UCSD-AML1 (cell line): ENCODE measurements around the gene AKAP7.
"Not testable (repeated sequence)": the region's sequence is repeated elsewhere in the genome, so short reads cannot be mapped to it uniquely, and the experiment has no call there.

Source experiments
- DNase-seq: peaks from one replicate; lab custom pipeline; 2025; ENCODE audit not compliant: unreplicated experiment; lab: John Stamatoyannopoulos, UW

Gene AKAP7

GRCh38 chr6:131288214-131288613, 152.9 kb downstream of the AKAP7 start:
- DNase-seq = no peak

- no peak for DNase-seq
Measured at GRCh38 chr6:131290955-131291354, 155.7 kb downstream of the AKAP7 start.

- DNase-seq = no peak
Measured at GRCh38 chr6:131292145-131292938, 157.1 kb downstream of the AKAP7 start.

DNA sequence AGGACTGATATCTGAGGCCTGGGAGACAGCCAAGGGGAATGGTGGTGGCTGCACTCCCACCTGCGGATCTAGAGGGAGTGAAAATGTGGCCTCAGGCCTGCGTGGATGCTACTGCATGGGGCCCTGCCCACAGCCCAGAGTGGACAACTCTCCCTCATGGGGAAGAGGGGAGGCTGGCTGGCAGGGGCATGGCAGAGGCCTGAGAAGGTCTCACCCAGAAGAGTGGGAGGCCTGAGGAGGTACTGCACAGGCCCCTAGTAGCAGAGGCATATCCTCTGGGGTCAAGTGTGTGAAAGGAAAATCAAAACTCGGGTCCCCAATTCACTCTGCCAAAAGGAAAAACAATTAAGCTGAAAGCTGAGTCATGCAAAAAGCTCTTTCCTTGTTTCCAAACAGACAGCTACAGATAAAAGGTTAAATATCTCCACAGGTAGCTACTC, 158.2 kb downstream of the AKAP7 start:
- no peak for DNase-seq

DNA sequence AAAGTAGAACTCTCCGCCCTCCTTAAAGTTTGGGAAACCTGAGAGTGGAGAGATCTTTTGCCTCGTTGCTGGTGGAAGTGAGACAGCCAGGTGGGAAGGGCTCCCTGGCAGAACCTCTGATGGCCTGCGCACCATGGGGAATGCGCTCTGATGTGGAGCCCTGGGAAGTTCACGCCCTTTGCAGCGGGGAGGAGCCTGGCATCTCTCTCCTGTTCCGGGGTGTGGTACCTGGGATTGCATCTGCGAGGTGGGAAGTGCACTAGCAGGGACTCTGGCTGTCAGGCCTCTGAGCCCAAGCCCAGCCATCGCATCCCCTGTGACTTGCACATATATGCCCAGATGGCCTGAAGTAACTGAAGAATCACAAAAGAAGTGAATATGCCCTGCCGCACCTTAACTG, 159.8 kb downstream of the AKAP7 start:
- no peak for DNase-seq

DNA sequence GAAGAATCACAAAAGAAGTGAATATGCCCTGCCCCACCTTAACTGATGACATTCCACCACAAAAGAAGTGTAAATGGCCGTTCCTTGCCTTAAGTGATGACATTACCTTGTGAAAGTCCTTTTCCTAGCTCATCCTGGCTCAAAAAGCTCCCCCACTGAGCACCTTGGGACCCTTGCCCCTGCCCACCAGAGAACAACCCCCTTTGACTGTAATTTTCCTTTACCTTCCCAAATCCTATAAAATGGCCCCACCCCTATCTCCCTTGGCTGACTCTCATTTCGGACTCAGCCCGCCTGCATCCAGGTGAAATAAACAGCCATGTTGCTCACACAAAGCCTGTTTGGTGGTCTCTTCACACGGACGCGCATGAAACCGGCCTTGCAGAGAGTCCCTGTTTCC, 165.6 kb downstream of the AKAP7 start:
- not testable (repeated sequence) for DNase-seq

- no peak for DNase-seq
Measured at GRCh38 chr6:131303338-131303930, 168.2 kb downstream of the AKAP7 start.

DNA sequence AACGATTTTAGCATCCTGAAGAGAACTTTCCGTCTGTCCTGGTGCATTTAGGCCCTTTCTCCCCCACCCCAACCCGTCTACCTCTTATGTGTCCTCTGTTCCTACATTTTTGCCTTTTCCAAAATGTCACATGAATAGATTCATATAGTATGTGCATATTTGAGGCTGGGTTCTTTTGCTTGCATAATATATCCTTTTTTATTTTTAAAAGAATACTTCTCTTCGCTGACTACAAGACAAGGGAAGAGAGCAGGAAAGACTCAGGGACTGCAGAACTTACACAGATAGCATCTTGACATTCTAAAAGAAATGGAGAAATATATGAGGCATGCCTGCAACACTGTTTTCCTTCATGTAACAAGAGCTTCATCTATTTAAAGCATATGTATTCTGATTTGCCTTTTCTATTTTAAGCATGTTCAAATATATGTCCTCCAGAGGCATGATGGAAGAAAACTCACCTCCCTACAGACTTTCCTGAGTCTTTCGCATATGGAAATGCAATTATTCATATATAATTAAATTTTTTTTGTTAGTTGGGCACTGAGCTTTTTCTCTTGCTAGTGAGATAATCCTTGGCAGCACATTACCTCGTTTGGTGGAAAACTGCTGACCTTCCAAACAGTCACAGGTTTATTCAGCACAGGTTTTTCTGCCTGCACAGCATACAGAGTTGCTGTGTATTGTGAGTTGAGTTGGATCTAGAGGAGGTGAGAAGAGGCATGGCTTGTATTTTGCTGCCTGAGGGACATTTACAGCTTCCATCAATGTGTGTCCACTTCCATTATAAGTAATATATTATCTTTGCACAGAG, 170.0 kb downstream of the AKAP7 start:
- DNase-seq = no peak

- DNase-seq = no peak
Measured at GRCh38 chr6:131309437-131309836, 174.2 kb downstream of the AKAP7 start.

- DNase-seq = no peak
Measured at GRCh38 chr6:131314838-131315237, 179.6 kb downstream of the AKAP7 start.

- DNase-seq = no peak
Measured at GRCh38 chr6:131316654-131317053, 181.4 kb downstream of the AKAP7 start.

- DNase-seq = no peak
Measured at GRCh38 chr6:131317516-131317915, 182.2 kb downstream of the AKAP7 start.

DNA sequence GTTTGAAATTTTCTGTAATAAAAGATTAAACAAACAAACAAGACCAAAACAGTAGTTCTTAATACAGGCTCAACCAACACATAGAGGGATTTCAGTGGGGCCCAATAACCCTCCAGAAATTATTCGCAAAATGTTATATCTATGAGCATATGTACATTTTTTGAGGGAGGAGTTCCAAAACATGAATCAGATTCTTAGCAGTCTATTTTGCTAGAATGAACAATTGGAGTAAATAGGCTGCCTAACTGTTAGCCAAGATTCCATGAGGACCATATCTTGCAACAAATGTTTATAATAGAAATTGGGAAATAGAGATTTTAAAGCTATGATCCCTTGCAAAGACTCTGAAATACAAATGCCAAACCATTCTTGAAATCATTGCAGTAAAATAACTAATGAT, 186.3 kb downstream of the AKAP7 start:
- no peak for DNase-seq

- no peak for DNase-seq
Measured at GRCh38 chr6:131322125-131322524, 186.9 kb downstream of the AKAP7 start.

DNA sequence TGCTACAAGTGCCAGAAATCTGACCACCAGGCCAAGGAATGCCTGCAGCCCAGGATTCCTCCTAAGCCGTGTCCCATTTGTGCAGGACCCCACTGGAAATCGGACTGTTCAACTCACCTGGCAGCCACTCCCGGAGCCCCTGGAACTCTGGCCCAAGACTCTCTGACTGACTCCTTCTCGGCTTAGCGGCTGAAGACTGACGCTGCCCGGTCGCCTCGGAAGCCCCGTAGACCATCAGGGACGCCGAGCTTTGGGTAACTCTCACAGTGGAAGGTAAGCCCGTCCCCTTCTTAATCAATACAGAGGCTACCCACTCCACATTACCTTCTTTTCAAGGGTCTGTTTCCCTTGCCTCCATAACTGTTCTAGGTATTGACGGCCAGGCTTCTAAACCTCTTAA, 190.4 kb downstream of the AKAP7 start:
- not testable (repeated sequence) for DNase-seq

GRCh38 chr6:131328727-131329126, 193.5 kb downstream of the AKAP7 start:
- DNase-seq = not testable (repeated sequence)

GRCh38 chr6:131331151-131331550, 195.9 kb downstream of the AKAP7 start:
- DNase-seq = no peak

DNA sequence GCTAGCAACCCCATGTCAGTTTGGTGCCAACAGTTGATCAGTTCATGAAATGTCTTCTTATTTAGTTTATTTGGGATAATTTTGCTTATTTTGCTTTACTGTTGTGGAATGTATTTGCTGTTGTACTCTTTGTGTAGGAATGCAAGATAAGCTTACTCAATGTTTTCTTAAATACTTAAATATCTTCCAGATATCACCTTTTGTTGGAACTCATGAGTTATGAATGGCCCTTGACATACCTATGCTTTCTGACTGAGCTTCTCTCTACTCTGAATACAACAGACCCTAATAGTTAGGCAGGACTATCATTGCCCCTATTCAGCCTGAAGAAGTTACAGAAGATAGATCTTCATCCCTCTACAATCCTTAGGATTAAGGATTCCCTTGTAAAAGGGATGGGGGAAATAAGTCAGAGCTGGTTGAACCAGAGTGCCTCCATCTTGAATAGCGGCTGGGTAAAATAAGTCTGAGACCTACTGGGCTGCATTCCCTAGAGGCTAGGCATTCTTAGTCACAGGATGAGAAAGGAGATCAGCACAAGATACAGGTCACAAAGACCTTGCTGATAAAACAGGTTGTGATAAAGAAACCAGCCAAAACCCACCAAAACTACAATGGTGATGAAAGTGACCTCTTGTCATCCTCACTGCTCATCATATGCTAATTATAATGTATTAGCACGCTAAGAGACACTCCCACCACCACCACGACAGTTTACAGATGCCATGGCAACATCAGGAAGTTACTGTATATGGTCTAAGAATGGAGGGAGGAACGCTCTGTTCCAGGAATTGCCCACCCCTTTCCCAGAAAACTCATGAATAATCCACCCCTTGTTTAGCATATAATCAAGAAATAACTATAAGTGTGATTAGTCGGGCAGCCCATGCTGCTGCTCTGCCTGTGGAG, 196.9 kb downstream of the AKAP7 start:
- DNase-seq = no peak
